A172 (cell line): Measurements from ENCODE around the gene UNC119B. TPM values are rescaled to one million over a fixed set of nuclear protein-coding genes. Genes with fewer than 3 reads are reported as not detected.
"Not testable (repeated sequence)": the region's sequence is repeated elsewhere in the genome, so short reads cannot be mapped to it uniquely, and the experiment has no call there.

Experiments
- DNase-seq: peaks from one replicate; pipeline ENCODE4 v3.0.0-alpha.2; 2015; ENCODE audit warnings: low spot score
- total RNA-seq: library from RNA; depleted of rRNA; stranded (reverse); fragments of >200 nt; shearing (Covaris generic); gene quantifications from 2 replicates; pipeline ENCODE4 v1.2.3, GENCODE V29; 2014

UNC119B gene
- total RNA-seq, 1 experiment from 2014 or later, result 18.1 TPM

- DNase-seq, result no peak
These were observed 9.4 kb downstream of the UNC119B start for GRCh38 chr12:120719496-120720233.

- peak; percentile 26 for DNase-seq
These were observed 10.2 kb downstream of the UNC119B start for GRCh38 chr12:120720234-120720986.

- no peak for DNase-seq
These were observed 10.9 kb downstream of the UNC119B start for GRCh38 chr12:120720987-120721801.

- no peak for DNase-seq
These were observed 11.6 kb downstream of the UNC119B start for GRCh38 chr12:120721866-120722265.

GRCh38 chr12:120722784-120723183, 12.5 kb downstream of the UNC119B start:
- no peak for DNase-seq

GRCh38 chr12:120724720-120725119, 14.5 kb downstream of the UNC119B start:
- DNase-seq, result no peak

- no peak for DNase-seq
These were observed 14.9 kb downstream of the UNC119B start for GRCh38 chr12:120725151-120725658.

GRCh38 chr12:120725659-120726509, 15.6 kb downstream of the UNC119B start, which contains the start of gene ACADS:
TSS of gene ACADS (plus strand) at chr12:120725826. CDS start at chr12:120725886, 60 bp downstream.
- no peak for DNase-seq

GRCh38 chr12:120726510-120726793, 16.2 kb downstream of the UNC119B start:
- no peak for DNase-seq

- DNase-seq, result no peak
These were observed 16.7 kb downstream of the UNC119B start for GRCh38 chr12:120726961-120727360.

GRCh38 chr12:120732198-120732597, 21.9 kb downstream of the UNC119B start:
- DNase-seq, result not testable (repeated sequence)

- DNase-seq, result no peak
These were observed 23.3 kb downstream of the UNC119B start for GRCh38 chr12:120733574-120733973.

- no peak for DNase-seq
These were observed 24.0 kb downstream of the UNC119B start for GRCh38 chr12:120734210-120734609.

GRCh38 chr12:120735181-120735580, 24.9 kb downstream of the UNC119B start:
- peak; percentile 32 for DNase-seq

GRCh38 chr12:120736404-120737331, 26.4 kb downstream of the UNC119B start:
- no peak for DNase-seq

- DNase-seq, result no peak
These were observed 27.4 kb downstream of the UNC119B start for GRCh38 chr12:120737557-120738251.

GRCh38 chr12:120738252-120739030, 28.2 kb downstream of the UNC119B start:
- no peak for DNase-seq

GRCh38 chr12:120739031-120739762, 28.9 kb downstream of the UNC119B start:
- no peak for DNase-seq
